Loucy (cell line): ENCODE results near the gene HSPB9.

Experiments used
- CTCF ChIP-seq: fragments of 200-600 bp; sonication (generic); conservative IDR thresholded peaks from 2 replicates; pipeline ENCODE4 v1.5.1; 2014; ENCODE audit warnings: mild to moderate bottlenecking, antibody characterized with exemption, low read length
- EZH2phosphoT487 ChIP-seq: fragments of 200-600 bp; IDR thresholded peaks from 2 replicates; pipeline ENCODE4 v1.6.1; 2018; ENCODE audit warnings: antibody characterized with exemption, mild to moderate bottlenecking, moderate library complexity, borderline replicate concordance

GRCh38 chr17:42120770-42121769, 1.5 kb upstream of the HSPB9 start, which contains the start of gene KAT2A:
- TF ChIP-seq CTCF (no peak), EZH2phosphoT487 (no peak)
